GM12875 (cell line): ENCODE measurements around the gene KIF13A.

Source experiments
- H3K4me3 ChIP-seq: one replicate; pipeline ENCODE4 v1.5.1; 2011; ENCODE audit warnings: low read depth, low read length, control low read depth
- CTCF ChIP-seq: IDR thresholded peaks from 2 replicates; pipeline ENCODE4 v1.5.1; 2011; ENCODE audit warnings: low read depth, mild to moderate bottlenecking, control low read depth, inconsistent platforms, low read length, moderate library complexity, borderline replicate concordance; ENCODE audit not compliant: insufficient read depth

KIF13A gene

GRCh38 chr6:17972978-17973622, 14.3 kb downstream of the KIF13A start:
- TF ChIP-seq CTCF = no peak
- H3K4me3 ChIP-seq = no peak overlapping the region

DNA sequence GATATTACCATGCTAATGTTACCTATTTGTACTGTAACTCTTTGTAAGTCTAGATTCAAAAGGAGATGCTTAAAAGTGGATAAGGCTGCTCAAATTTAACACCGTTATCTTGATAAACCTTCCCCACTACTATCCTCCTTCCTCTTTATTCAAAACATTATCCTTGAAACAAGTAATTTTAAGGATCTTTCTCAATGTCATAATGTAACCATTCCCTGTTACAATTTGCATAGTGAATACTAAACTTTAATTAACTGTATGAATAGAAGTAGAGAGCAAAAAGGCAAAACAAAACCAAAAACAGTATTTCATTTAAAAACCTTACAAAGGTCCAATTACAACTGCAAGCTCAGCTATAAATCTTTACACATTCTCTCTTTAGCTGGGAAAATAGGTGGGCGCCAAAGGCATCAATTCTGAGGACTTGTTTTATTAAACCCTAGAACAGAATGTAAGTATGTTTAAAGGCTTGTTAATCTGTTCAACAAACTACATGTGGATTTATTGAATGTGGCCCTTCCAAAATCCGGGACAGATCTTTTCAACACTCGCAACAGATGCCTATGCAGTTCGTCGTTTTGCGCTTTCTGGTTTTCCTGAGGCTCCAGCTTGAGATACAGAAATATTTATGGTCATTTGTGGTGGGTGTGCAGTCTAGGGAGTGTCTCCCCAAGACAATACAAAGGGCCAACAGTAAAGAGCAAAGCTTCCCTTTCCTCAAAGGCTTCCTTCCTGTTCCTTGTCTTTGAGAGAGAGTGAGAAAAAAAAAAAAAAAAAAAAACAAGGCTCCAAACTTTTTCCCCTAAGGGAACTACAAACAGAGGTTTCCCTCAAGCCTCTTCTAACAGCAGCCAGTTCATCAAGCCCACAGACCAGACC, 15.1 kb downstream of the KIF13A start:
- TF ChIP-seq CTCF = no peak
- H3K4me3 ChIP-seq = no peak overlapping the region

DNA sequence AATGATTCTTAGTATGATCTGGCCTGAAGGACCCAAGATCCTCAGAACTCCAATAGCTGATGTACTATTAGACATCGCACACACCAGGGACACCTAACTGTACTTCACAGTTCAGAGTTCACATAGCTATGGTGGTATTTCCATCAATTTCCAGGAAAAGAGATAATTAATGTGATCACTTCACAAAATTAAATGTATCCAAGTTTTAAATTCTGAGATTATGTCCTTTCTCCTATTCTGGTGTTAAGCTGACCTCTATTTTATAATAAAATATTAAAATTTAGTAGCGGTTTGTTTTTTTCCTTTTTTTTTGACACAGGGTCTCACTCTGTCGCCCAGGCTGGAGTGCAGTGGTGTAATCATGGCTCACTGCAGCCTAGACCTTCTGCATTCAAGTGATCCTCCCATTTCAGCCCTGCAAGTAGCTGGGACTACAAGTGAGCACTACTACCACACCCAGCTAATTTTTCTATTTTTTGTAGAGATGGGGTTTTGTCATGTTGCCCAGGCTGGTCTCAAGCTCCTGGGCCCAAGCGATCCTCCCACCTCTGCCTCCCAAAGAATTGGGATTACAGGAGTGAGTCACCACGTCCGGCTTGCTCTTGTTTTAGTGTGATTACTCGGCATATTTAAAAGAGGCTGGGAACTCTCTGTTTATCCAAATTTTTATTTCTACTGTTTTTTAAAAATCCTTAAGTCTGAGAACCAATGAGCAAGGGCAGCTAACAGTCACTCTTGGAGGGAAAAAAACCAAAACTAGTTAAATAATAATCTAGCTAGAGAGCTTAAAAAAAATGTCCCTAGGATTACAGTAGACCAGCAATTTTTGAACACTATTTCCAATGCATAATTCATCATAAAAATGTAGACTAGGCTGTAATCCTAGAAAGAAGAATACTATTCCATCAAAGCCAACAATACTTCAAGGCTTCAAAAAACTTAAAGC, 16.0 kb downstream of the KIF13A start:
- no peak overlapping the region for H3K4me3 ChIP-seq
- TF ChIP-seq CTCF = no peak

GRCh38 chr6:17968876-17969275, 18.6 kb downstream of the KIF13A start:
- TF ChIP-seq CTCF = no peak
- no peak overlapping the region for H3K4me3 ChIP-seq

DNA sequence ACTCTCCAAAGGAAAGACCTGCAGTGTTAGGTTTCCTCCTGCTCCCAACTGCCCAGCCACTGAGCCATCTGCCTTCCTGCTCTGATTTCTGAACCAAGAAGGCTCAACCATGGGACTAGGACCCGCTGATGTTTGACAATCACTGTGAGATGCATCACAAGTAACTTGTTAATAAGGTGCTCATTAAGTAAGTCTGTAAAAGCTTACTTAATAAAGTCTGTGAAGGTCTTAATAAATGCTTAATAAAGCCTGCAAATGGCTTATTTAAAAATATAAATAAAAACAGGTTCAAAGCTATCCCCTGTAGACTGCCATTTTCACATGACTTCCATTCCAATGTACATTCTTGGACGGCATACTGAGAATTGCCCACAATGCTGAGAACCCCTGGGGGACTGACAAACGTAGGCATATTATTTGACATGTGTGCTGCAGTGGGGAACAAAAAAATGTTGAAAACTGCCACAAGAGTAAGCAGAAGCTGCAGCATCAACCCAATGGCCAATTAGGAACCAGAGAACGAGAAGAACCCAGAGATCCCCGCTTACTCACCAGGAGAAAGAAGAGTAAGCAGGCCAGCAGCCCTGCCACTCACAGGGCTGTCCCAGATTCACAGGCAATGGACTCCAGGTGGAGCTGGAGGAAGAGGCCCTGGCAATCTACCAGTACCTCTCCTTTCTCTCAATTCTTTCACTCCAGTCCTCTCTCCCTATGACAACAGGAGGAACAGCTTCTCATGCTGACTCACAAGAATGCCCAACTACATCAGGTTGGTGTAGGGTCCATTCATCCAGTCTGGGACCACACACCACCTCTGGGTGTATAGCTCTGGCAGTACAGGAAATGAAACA, 19.5 kb downstream of the KIF13A start:
- TF ChIP-seq CTCF = no peak
- no peak overlapping the region for H3K4me3 ChIP-seq

DNA sequence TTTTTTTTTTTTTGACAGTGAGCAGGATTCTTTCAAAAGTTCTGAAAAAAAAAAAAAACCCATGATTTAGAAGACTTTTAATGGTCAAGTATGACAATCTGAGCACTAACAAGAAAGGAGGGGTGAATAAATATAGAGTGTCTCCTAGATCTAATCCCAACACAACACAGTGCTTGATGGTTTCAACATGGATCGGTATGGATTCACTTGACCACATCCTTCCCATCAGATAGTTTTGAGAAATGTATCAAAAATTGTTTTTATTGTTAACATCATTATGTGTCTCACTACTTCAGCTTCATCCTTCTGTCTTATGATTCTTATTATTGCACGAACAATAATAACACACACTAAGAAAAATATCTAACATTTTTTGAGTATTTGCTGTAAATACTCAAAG, 21.0 kb downstream of the KIF13A start:
- no peak overlapping the region for H3K4me3 ChIP-seq
- no peak for TF ChIP-seq CTCF
